Measurements from ENCODE around the gene VAMP4.

VAMP4 gene

GRCh38 chr1:171751221-171751620, 9.4 kb upstream of the VAMP4 start:
- DNase-seq (ENCODE audit: low spot score) = no peak
- no peak for TF ChIP-seq CTCF (IDR thresholded peaks at IDR 0.05; ENCODE audit: extremely low read depth, missing control alignments)

GRCh38 chr1:171748651-171749050, 6.8 kb upstream of the VAMP4 start:
- no peak for TF ChIP-seq CTCF (IDR thresholded peaks at IDR 0.05; ENCODE audit: extremely low read depth, missing control alignments)
- no peak for DNase-seq (ENCODE audit: low spot score)

GRCh38 chr1:171744986-171745385, 3.1 kb upstream of the VAMP4 start:
- DNase-seq (ENCODE audit: low spot score) = no peak
- no peak for TF ChIP-seq CTCF (IDR thresholded peaks at IDR 0.05; ENCODE audit: extremely low read depth, missing control alignments)

GRCh38 chr1:171743081-171743870, 1.4 kb upstream of the VAMP4 start:
- no peak for TF ChIP-seq CTCF (IDR thresholded peaks at IDR 0.05; ENCODE audit: extremely low read depth, missing control alignments)
- no peak for DNase-seq (ENCODE audit: low spot score)

GRCh38 chr1:171742577-171742922, 685 bp upstream of the VAMP4 start:
- TF ChIP-seq CTCF (IDR thresholded peaks at IDR 0.05; ENCODE audit: extremely low read depth, missing control alignments) = no peak
- DNase-seq (ENCODE audit: low spot score) = peak; percentile 13

- DNase-seq (ENCODE audit: low spot score) = peak; percentile 72
- TF ChIP-seq CTCF (IDR thresholded peaks at IDR 0.05; ENCODE audit: extremely low read depth, missing control alignments) = no peak
These were observed 636 bp downstream of the VAMP4 start for GRCh38 chr1:171740987-171741871.

GRCh38 chr1:171740356-171740863, 1.5 kb downstream of the VAMP4 start:
- no peak for TF ChIP-seq CTCF (IDR thresholded peaks at IDR 0.05; ENCODE audit: extremely low read depth, missing control alignments)
- DNase-seq (ENCODE audit: low spot score) = no peak

All from GM20000 (cell line).